ENCODE results near the gene PAX7. TPM values are rescaled to one million over a fixed set of nuclear protein-coding genes. Genes with fewer than 3 reads are reported as not detected.

PAX7 gene
- polyA plus RNA-seq, 1 of the 3 experiments (the other 2 are of a cell fraction) = not detected

- WGBS (ENCODE audit: low lambda C conversion rate) = 36% methylated on average over 5 of the region's 8 CpGs
- DNase-seq = no peak
- ChIA-PET POLR2A (no interaction called here), CTCF (no interaction called here)
- TF ChIP-seq TAF1 (IDR thresholded peaks at IDR 0.05; ENCODE audit: borderline replicate concordance, low read depth, low read length) (no peak), RFX5 (IDR thresholded peaks at IDR 0.05; ENCODE audit: low read length) (no peak), GATA2 (CRISPR knock-in tag; IDR thresholded peaks at IDR 0.05) (no peak), NRF1 (IDR thresholded peaks at IDR 0.05; ENCODE audit: low read depth, low read length) (no peak), EP300 (IDR thresholded peaks at IDR 0.05; ENCODE audit: borderline replicate concordance in 1 of 2, low read depth in 1 of 2, low read length in 1 of 2) (no peak), SMC3 (IDR thresholded peaks at IDR 0.05; ENCODE audit: low read depth, low read length) (no peak), MXI1 (IDR thresholded peaks at IDR 0.05; ENCODE audit: low read depth, low read length) (no peak), REST (IDR thresholded peaks at IDR 0.05; ENCODE audit: low read depth, low read length) (no peak), MAX (IDR thresholded peaks at IDR 0.05; ENCODE audit: low read depth) (no peak), RXRA (IDR thresholded peaks at IDR 0.05; ENCODE audit: borderline replicate concordance, low read depth) (no peak), CHD2 (IDR thresholded peaks at IDR 0.05; ENCODE audit: low read length, partially characterized antibody) (no peak), FOSL2 (IDR thresholded peaks at IDR 0.05; ENCODE audit: borderline replicate concordance, low read depth) (no peak)
- Histone ChIP-seq H3F3A (replicated peaks; ENCODE audit: insufficient read depth) (no peaks in the 10 kb centered on the region), H3K4me1 (ENCODE audit: control insufficient read depth in 1 of 2, insufficient read depth in 2 of 2, low read depth in 1 of 2, low read length in 1 of 2) (peaks cover 0 to 5% of the 10 kb centered on the region in 2 experiments; a peak in 1 of 4 replicates), H2AFZ (ENCODE audit: low read depth) (no peak overlapping the region), H3K27ac (ENCODE audit: low read depth in 2 of 2, low read length in 1 of 2) (no peak overlapping the region), H3K36me3 (replicated peaks in 1 of 2; ENCODE audit: control insufficient read depth in 1 of 2, insufficient read depth in 2 of 2, low read length in 1 of 2) (no peaks in the 10 kb centered on the region), H3K4me3 (ENCODE audit: low read depth in 2 of 2, low read length in 1 of 2) (no peak overlapping the region), H3K79me2 (ENCODE audit: insufficient read depth) (no peaks in the 10 kb centered on the region), H3K9me2 (no peaks in the 10 kb centered on the region), H3K9ac (no peak overlapping the region), H3K27me3 (ENCODE audit: insufficient read depth) (no peaks in the 10 kb centered on the region), H3K4me2 (no peak overlapping the region), H3K9me3 (no peaks in the 10 kb centered on the region), H4K20me1 (ENCODE audit: insufficient read depth) (no peaks in the 10 kb centered on the region)
Observed at GRCh38 chr1:18730321-18730720, 99.7 kb downstream of the PAX7 start.

GRCh38 chr1:18731148-18731547, 100.5 kb downstream of the PAX7 start:
- no peaks in the 10 kb centered on the region for H3K27me3 ChIP-seq (ENCODE audit: insufficient read depth)
- H3K4me2 ChIP-seq = no peak overlapping the region
- H3F3A ChIP-seq (replicated peaks; ENCODE audit: insufficient read depth) = no peaks in the 10 kb centered on the region
- no peak overlapping the region for H3K9ac ChIP-seq
- H3K36me3 ChIP-seq (replicated peaks in 1 of 2; ENCODE audit: control insufficient read depth in 1 of 2, insufficient read depth in 2 of 2, low read length in 1 of 2) = no peaks in the 10 kb centered on the region
- CTCF ChIA-PET = interaction anchor here (0.6 to 2.0 kb wide), 4 partner anchors 10 to 182 kb away, joined by 3 to 9 read pairs (median 4); no protein-coding TSS in a partner anchor
- no peak overlapping the region for H3K4me3 ChIP-seq (ENCODE audit: low read depth in 2 of 2, low read length in 1 of 2)
- no peaks in the 10 kb centered on the region for H3K79me2 ChIP-seq (ENCODE audit: insufficient read depth)
- H3K27ac ChIP-seq (ENCODE audit: low read depth in 2 of 2, low read length in 1 of 2) = no peak overlapping the region
- H3K9me2 ChIP-seq = no peaks in the 10 kb centered on the region
- no peak overlapping the region for H2AFZ ChIP-seq (ENCODE audit: low read depth)
- H3K9me3 ChIP-seq = no peaks in the 10 kb centered on the region
- H3K4me1 ChIP-seq (ENCODE audit: control insufficient read depth in 1 of 2, insufficient read depth in 2 of 2, low read depth in 1 of 2, low read length in 1 of 2) = no peaks in the 10 kb centered on the region
- DNase-seq = no peak
- WGBS (ENCODE audit: low lambda C conversion rate) = 53% methylated on average over 3 of the region's 6 CpGs
- no peaks in the 10 kb centered on the region for H4K20me1 ChIP-seq (ENCODE audit: insufficient read depth)
- POLR2A ChIA-PET = no interaction called here
- TF ChIP-seq YY1 (IDR thresholded peaks at IDR 0.05; ENCODE audit: low read depth) (no peak), POLR2AphosphoS5 (IDR thresholded peaks at IDR 0.05; ENCODE audit: low read depth, low read length) (no peak), MXI1 (IDR thresholded peaks at IDR 0.05; ENCODE audit: low read depth, low read length) (no peak), CTCF (IDR thresholded peaks at IDR 0.05) (no peak), MAX (IDR thresholded peaks at IDR 0.05; ENCODE audit: low read depth) (no peak), ELF1 (IDR thresholded peaks at IDR 0.05) (no peak), EP300 (IDR thresholded peaks at IDR 0.05; ENCODE audit: borderline replicate concordance in 1 of 2, low read depth in 1 of 2, low read length in 1 of 2) (no peak), IRF3 (IDR thresholded peaks at IDR 0.05; ENCODE audit: low read depth, low read length) (no peak), EZH2phosphoT487 (IDR thresholded peaks at IDR 0.05; ENCODE audit: borderline replicate concordance, low read depth) (no peak), RAD21 (IDR thresholded peaks at IDR 0.05; ENCODE audit: low read length) (no peak), GABPA (IDR thresholded peaks at IDR 0.05; ENCODE audit: low read depth) (no peak), JUND (IDR thresholded peaks at IDR 0.05) (no peak), GATA2 (CRISPR knock-in tag; IDR thresholded peaks at IDR 0.05) (no peak), TCF12 (IDR thresholded peaks at IDR 0.05) (no peak), RCOR1 (IDR thresholded peaks at IDR 0.05; ENCODE audit: low read length) (no peak)

Measured in SK-N-SH (cell line).